SK-N-SH (cell line): ENCODE measurements around the gene CDH15. TPM values are rescaled to one million over a fixed set of nuclear protein-coding genes. Genes with fewer than 3 reads are reported as not detected.

Experiments used
- CTCF ChIA-PET: fragments of 300-600, 350-600 bp; formaldehyde crosslinking; extraction: SDS; loops from one replicate; lab custom pipeline; 2021; lab: Yijun Ruan, JAX
- POLR2A ChIA-PET: fragments of 350-600 bp; sonication (Branson Sonifier 250); formaldehyde crosslinking; extraction: SDS; loops from one replicate; lab custom pipeline; 2020; ENCODE audit warnings: antibody characterized with exemption, inconsistent platforms; lab: Yijun Ruan, JAX
- DNase-seq: peaks from one replicate; pipeline ENCODE4 v3.0.0; 2012
- H2AFZ ChIP-seq: fragments of 200-600 bp; sonication (generic); 2 replicates; pipeline ENCODE4 v1.8.1; 2016; ENCODE audit warnings: antibody characterized with exemption, mild to moderate bottlenecking, low read depth
- H3F3A ChIP-seq: fragments of 200-600 bp; sonication (generic); replicated peaks from 2 replicates; pipeline ENCODE3; 2016; ENCODE audit warnings: antibody characterized with exemption, mild to moderate bottlenecking; ENCODE audit not compliant: insufficient read depth
- H3K27ac ChIP-seq, 2 experiments: fragments of 200-500 bp in 1 of 2; fragments of 200-600 bp in 1 of 2; sonication (Bioruptor generic) in 1 of 2; sonication (generic), shearing (Covaris generic) in 1 of 2; 2 replicates each; pipeline versions ENCODE4 v1.5.1 to v1.6.1; 2014 to 2016; ENCODE audit warnings: low read depth in 2 of 2, inconsistent platforms in 1 of 2, low read length in 1 of 2, mild to moderate bottlenecking in 1 of 2, mixed read lengths in 1 of 2
- H3K27me3 ChIP-seq: fragments of 200-600 bp; sonication (generic), shearing (Covaris generic); 2 replicates; pipeline ENCODE4 v1.6.1; 2016; ENCODE audit warnings: mixed run types; ENCODE audit not compliant: insufficient read depth
- H3K36me3 ChIP-seq, 2 experiments: fragments of 200-500 bp in 1 of 2; fragments of 200-600 bp in 1 of 2; sonication (Bioruptor generic) in 1 of 2; sonication (generic) in 1 of 2; replicated peaks in 1 of 2; 2 replicates each; pipeline versions ENCODE3 to v1.5.1; 2014 to 2016; ENCODE audit warnings: low read length in 1 of 2, mild to moderate bottlenecking in 1 of 2; ENCODE audit not compliant: insufficient read depth in 2 of 2, control insufficient read depth in 1 of 2
- H3K4me1 ChIP-seq, 2 experiments: fragments of 200-500 bp in 1 of 2; fragments of 200-600 bp in 1 of 2; sonication (Bioruptor generic) in 1 of 2; sonication (generic), shearing (Covaris generic) in 1 of 2; 2 replicates each; pipeline versions ENCODE4 v1.5.1 to v1.6.1; 2014 to 2016; ENCODE audit warnings: low read depth in 1 of 2, low read length in 1 of 2, mixed run types in 1 of 2; ENCODE audit not compliant: insufficient read depth in 2 of 2, control insufficient read depth in 1 of 2
- H3K4me2 ChIP-seq: fragments of 200-600 bp; sonication (generic), shearing (Covaris generic); 2 replicates; pipeline ENCODE4 v1.6.1; 2017; ENCODE audit warnings: mixed run types
- H3K4me3 ChIP-seq, 2 experiments: fragments of 200-500 bp in 1 of 2; fragments of 200-600 bp in 1 of 2; sonication (Bioruptor generic) in 1 of 2; sonication (generic), shearing (Covaris generic) in 1 of 2; 2 replicates each; pipeline versions ENCODE4 v1.5.1 to v1.8.1; 2014 to 2016; ENCODE audit warnings: low read depth in 2 of 2, inconsistent platforms in 1 of 2, low read length in 1 of 2, mild to moderate bottlenecking in 1 of 2, mixed read lengths in 1 of 2, moderate library complexity in 1 of 2
- H3K79me2 ChIP-seq: fragments of 200-600 bp; sonication (generic); 2 replicates; pipeline ENCODE4 v1.8.1; 2017; ENCODE audit warnings: mild to moderate bottlenecking; ENCODE audit not compliant: insufficient read depth
- H3K9ac ChIP-seq: fragments of 200-600 bp; sonication (generic); 2 replicates; pipeline ENCODE4 v1.6.1; 2017; ENCODE audit warnings: mixed run types
- H3K9me2 ChIP-seq: fragments of 200-600 bp; sonication (generic); 2 replicates; pipeline ENCODE4 v1.6.1; 2017; ENCODE audit warnings: mixed run types
- H3K9me3 ChIP-seq: fragments of 200-600 bp; sonication (generic); 2 replicates; pipeline ENCODE4 v1.6.1; 2017; ENCODE audit warnings: mixed run types, mild to moderate bottlenecking, moderate library complexity
- H4K20me1 ChIP-seq: fragments of 200-600 bp; sonication (generic); 2 replicates; pipeline ENCODE4 v1.6.1; 2017; ENCODE audit warnings: mild to moderate bottlenecking, mixed run types; ENCODE audit not compliant: insufficient read depth
- EP300 ChIP-seq, 2 experiments: IDR thresholded peaks; 2 replicates each; pipeline versions ENCODE4 v1.4.0 to v1.6.1; 2012; ENCODE audit warnings: borderline replicate concordance in 1 of 2, low read depth in 1 of 2, low read length in 1 of 2
- FOXJ3 ChIP-seq: sonication (generic); formaldehyde crosslinking; IDR thresholded peaks from 2 replicates; pipeline ENCODE4 v1.5.1; 2020; ENCODE audit warnings: mild to moderate bottlenecking, missing genetic modification reagents
- GABPA ChIP-seq: IDR thresholded peaks from 2 replicates; pipeline ENCODE4 v1.4.0; 2012; ENCODE audit warnings: low read depth, mild to moderate bottlenecking
- MEF2A ChIP-seq: IDR thresholded peaks from 2 replicates; pipeline ENCODE4 v1.4.0; 2012; ENCODE audit warnings: low read depth, borderline replicate concordance
- NRF1 ChIP-seq: IDR thresholded peaks from 2 replicates; pipeline ENCODE4 v1.6.1; 2012; ENCODE audit warnings: low read depth, mild to moderate bottlenecking, low read length
- RAD21 ChIP-seq: IDR thresholded peaks from 2 replicates; pipeline ENCODE4 v1.6.1; 2012; ENCODE audit warnings: mild to moderate bottlenecking, low read length
- RFX5 ChIP-seq: IDR thresholded peaks from 2 replicates; pipeline ENCODE4 v1.6.1; 2012; ENCODE audit warnings: mild to moderate bottlenecking, improper control_type of control experiment, low read length
- WGBS: methylation state at CpG from one replicate; pipeline ENCODE4 v1.1.6; 2017; ENCODE audit warnings: low lambda C conversion rate; 5-methylcytosine and 5-hydroxymethylcytosine counted together
- polyA plus RNA-seq, 3 experiments: library from polyadenylated mRNA; depleted of rRNA; stranded (reverse); fragments of >200 nt; gene quantifications; 2 replicates each; pipeline ENCODE4 v1.2.3, GENCODE V29; 2012
- TF ChIP-seq, protein P1 (sequence below): IDR thresholded peaks from 2 replicates; pipeline ENCODE4 v1.4.0; 2012; ENCODE audit warnings: low read depth, borderline replicate concordance
- TF ChIP-seq, protein P2 (sequence below): fragments of 150-350 bp; IDR thresholded peaks from 2 replicates; pipeline ENCODE4 v1.6.1; 2016; ENCODE audit warnings: mild to moderate bottlenecking, low read depth, low read length

Gene CDH15
- polyA plus RNA-seq, 1 of the 3 experiments (the other 2 are of a cell fraction) = 0.03 TPM

DNA sequence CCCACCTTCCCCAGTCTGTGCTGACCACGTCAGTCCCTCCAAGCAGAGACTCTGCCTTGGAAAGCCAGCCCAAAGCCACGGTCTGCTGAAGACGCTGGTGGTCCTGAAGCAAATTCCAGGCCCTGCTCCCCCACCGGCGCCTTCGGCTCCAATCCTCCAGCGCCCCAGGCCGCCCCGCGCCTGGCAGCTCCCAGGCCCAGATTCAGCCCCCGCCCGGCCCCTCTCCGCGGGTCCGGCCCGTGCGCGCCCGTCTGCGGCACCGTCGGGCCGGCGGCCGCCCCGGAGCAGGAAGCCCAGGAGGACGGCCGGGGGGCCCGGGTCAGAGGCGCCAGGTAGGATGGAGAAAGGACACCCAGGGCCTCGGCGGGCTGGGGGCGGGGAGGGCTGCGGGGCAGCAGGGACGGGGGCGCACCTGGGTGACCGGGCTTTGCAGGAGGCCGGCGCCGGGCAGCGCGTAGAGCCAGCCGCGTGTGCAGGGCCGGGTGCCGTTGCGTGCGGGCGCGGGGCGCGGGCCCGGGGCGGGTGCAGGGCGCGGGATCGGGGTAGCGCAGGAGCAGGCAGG, 29.4 kb downstream of the CDH15 start:
- H3K9me3 ChIP-seq = no peaks in the 10 kb centered on the region
- peaks cover 19% of the 10 kb centered on the region for H3F3A ChIP-seq
- peaks cover 46% of the 10 kb centered on the region for H3K27me3 ChIP-seq
- H3K36me3 ChIP-seq = no peaks in the 10 kb centered on the region
- peak overlapping the region in 1 of 2 experiments; percentile 19; a peak in 1 of 4 replicates for H3K4me3 ChIP-seq
- 9% methylated on average over 18 of the region's 58 CpGs for WGBS
- no peak for TF ChIP-seq RFX5
- no peak for TF ChIP-seq MEF2A
- TF ChIP-seq, protein P1, sequence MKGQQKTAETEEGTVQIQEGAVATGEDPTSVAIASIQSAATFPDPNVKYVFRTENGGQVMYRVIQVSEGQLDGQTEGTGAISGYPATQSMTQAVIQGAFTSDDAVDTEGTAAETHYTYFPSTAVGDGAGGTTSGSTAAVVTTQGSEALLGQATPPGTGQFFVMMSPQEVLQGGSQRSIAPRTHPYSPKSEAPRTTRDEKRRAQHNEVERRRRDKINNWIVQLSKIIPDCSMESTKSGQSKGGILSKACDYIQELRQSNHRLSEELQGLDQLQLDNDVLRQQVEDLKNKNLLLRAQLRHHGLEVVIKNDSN = no peak
- no peak for TF ChIP-seq RAD21
- TF ChIP-seq, protein P2, sequence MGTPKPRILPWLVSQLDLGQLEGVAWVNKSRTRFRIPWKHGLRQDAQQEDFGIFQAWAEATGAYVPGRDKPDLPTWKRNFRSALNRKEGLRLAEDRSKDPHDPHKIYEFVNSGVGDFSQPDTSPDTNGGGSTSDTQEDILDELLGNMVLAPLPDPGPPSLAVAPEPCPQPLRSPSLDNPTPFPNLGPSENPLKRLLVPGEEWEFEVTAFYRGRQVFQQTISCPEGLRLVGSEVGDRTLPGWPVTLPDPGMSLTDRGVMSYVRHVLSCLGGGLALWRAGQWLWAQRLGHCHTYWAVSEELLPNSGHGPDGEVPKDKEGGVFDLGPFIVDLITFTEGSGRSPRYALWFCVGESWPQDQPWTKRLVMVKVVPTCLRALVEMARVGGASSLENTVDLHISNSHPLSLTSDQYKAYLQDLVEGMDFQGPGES = no peak
- TF ChIP-seq EP300 (IDR thresholded peaks at IDR 0.05; ENCODE audit: borderline replicate concordance in 1 of 2, low read depth in 1 of 2, low read length in 1 of 2) = no peak
- ChIA-PET POLR2A (no interaction called here), CTCF (interaction anchor here (1.1 to 2.7 kb wide), 4 partner anchors 15 to 463 kb away, joined by 4 to 8 read pairs (median 4); no protein-coding TSS in a partner anchor)
- H3K9ac ChIP-seq = no peak overlapping the region
- no peak overlapping the region for H3K4me2 ChIP-seq
- no peaks in the 10 kb centered on the region for H3K9me2 ChIP-seq
- DNase-seq = peak; percentile 49
- no peak overlapping the region for H3K27ac ChIP-seq
- no peaks in the 10 kb centered on the region for H4K20me1 ChIP-seq
- no peaks in the 10 kb centered on the region; a peak in 1 of 4 replicates for H3K4me1 ChIP-seq
- no peak overlapping the region for H2AFZ ChIP-seq
- no peaks in the 10 kb centered on the region for H3K79me2 ChIP-seq

DNA sequence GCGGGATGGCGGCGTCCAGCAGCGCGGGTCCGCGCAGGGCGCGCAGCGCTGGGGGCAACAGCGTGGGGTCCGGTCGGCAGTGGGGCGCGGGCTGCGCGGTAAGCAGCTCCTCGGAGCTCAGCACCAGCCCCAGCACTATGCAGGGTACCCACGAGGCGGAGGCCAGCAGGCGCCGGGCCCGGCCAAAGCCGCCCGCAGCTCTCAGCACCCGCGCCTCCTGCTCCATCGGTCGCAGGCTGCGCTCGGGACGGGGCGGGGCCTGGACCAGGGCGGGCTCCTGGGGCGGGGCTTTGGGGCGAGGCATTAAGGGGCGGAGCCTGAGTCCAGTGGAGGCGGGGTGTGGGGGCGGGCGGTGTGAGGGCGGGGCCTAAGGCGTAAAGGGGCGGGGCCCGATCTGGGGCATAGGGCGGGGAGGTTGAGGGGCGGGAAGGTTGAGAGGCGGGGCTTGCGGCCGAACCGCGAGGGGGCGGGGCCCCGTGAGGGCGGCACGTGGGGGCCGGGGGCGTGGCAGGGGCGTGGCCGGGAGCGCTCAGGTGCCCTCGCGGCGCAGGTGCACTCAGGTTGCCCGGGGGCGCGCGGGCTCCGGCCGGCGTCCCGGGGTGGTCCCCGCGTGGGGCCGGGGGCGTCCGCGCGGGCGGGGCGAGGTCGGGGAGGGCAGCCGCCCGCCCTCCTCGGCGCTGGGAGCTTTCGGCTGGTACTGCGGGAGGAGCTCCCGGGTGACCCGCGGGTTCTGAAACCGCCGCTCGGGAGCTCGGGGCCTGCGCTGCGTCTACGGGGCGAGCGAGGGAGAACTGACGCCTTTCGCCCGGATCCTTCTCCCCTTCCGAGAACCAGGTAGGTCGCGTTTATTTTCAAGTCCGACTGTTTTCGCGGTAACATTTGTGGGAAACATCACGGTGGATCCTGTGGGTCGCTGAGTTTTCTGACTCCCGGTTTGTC, 30.2 kb downstream of the CDH15 start:
- Histone ChIP-seq H3K9me3 (no peaks in the 10 kb centered on the region), H3K36me3 (no peaks in the 10 kb centered on the region)
- TF ChIP-seq GABPA (no peak), RAD21 (no peak), FOXJ3 (CRISPR knock-in tag) (no peak), NRF1 (no peak)
- TF ChIP-seq, all 33 proteins: peak for 0
- no peaks in the 10 kb centered on the region for H4K20me1 ChIP-seq
- H3K9ac ChIP-seq = no peak overlapping the region
- H3K27me3 ChIP-seq = peaks cover 53% of the 10 kb centered on the region
- H3K27ac ChIP-seq = no peak overlapping the region
- 0 out of 2 replicates have a peak overlapping the region, but pooled peaks have one; percentile 52 for H3K4me2 ChIP-seq
- POLR2A ChIA-PET = interaction anchor here (0.7 kb wide), 1 partner anchor 46 kb away, joined by 3 read pairs; no protein-coding TSS in a partner anchor
- no peaks in the 10 kb centered on the region for H3K79me2 ChIP-seq
- no peak overlapping the region for H2AFZ ChIP-seq
- H3K4me3 ChIP-seq = peak overlapping the region in 1 of 2 experiments; percentile 19; a peak in 2 of 4 replicates
- peak; percentile 98 for DNase-seq
- no peaks in the 10 kb centered on the region for H3K9me2 ChIP-seq
- WGBS = 4% methylated on average over 13 of the region's 111 CpGs
- H3K4me1 ChIP-seq = no peaks in the 10 kb centered on the region; a peak in 1 of 4 replicates
- peaks cover 19% of the 10 kb centered on the region for H3F3A ChIP-seq
- CTCF ChIA-PET = interaction anchor here (1.1 to 1.9 kb wide), 2 partner anchors 17 to 464 kb away, joined by 4 read pairs; no protein-coding TSS in a partner anchor
